SK-N-MC (cell line): ENCODE measurements around the gene PBX1.

Experiments used
- EZH2 ChIP-seq: fragments of 200-600 bp; sonication (generic); IDR thresholded peaks from one replicate; pipeline ENCODE4 v1.6.1; 2017; ENCODE audit warnings: antibody characterized with exemption
- POLR2AphosphoS5 ChIP-seq: IDR thresholded peaks from 2 replicates; pipeline ENCODE4 v1.6.1; 2012; ENCODE audit warnings: mild to moderate bottlenecking, low read depth, low read length, borderline replicate concordance

GRCh38 chr1:164805399-164805798, 246.4 kb downstream of the PBX1 start:
- TF ChIP-seq POLR2AphosphoS5 = no peak
- TF ChIP-seq EZH2 = no peak
